ENCODE data around the gene CLEC1A. TPM values are rescaled to one million over a fixed set of nuclear protein-coding genes. Genes with fewer than 3 reads are reported as not detected.

CLEC1A gene
- total RNA-seq, 1 donor from 2014 or later, result 3.1 TPM

DNA sequence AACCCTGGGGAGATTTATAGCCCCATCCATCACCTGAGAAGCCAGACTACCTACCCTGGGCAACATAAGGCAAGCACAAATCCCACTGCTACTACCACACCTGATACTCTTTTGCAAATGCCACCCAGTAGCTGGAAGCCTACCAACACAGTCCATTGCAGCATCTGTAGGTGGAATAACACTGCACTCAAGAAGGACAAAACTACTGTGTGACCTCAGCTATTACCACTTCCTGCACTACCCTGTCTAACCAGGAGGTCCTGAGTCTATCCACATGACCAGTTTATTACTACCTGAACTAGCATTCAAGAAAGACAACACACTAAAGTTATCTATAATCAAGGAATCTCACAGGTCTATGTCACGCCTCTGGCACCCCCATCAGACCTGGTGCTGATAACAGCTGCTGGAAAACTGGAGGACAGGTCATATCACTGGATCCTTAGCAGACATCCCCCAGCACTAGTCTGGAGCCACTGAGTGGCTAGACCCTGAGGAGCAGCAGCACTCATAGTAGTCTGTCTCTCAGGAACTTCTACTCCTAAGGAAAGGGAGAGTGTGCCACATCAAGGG lies 2.9 kb upstream of the CLEC1A start:
- no peak for DNase-seq (ENCODE audit: low spot score)

DNA sequence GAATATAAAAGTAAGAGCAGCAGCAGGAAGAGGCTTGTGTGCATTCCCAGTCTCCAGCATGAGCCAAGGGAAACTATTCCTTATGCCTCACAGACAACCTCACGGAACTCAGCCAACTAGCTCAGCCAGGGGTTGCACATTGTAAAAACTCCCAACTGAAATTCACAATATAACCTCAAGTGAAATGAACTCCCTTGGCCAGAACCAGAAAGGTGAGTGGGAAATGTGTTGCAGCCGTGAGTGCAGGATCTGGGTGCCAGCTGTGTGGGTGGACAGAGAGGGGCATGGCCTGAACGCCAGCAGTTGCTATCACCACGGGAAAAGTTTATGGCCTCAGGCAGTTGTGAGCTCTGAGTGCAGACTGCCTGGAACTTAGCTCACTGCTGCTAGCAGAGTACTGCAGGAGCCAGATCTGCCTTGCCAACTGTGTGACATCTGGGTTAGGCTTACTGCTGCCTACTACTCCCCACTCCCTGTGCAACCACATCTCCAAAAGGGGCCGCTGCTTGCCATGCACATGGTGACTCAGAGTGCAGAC lies 2.3 kb upstream of the CLEC1A start:
- peak; percentile 73 for DNase-seq (ENCODE audit: low spot score)

DNA sequence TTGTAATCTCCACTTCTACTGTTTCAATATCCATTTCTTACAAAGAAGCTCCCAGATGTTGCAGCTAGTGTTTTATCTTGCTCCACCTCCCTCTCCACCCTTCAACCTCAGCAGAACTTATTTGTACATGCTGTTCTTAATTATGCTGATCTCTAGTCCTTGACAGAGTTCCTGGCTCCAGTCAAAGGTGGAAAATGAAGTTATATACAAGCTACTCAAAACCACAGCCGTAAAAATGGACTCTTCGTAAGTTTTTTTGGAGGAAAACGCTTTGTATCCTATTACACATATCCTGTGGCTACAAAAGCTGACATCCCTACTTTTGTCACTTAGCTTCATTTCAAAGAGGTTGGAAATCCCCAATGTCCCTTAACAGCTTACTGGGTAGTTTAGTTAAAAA lies 1.3 kb downstream of the CLEC1A start:
- DNase-seq (ENCODE audit: low spot score), result peak; percentile 14

DNA sequence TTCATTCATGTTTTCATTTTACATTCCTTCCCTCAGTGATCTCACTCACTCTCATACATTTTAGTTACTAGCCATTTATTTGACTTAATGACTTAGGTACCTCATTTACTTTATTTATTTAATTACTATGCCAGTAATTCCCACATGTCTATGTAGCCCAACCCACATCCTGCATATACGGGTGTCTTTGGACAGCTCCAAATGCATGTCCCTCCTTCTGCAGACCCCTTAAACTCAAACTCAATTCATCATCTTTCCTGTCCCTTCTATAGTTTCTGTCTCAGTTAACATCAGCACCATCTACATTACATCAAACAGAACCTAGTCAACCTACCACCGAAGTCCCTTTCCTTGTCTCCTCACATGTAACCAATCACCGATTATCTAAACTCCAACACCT lies 2.8 kb downstream of the CLEC1A start:
- DNase-seq (ENCODE audit: low spot score), result no peak

DNA sequence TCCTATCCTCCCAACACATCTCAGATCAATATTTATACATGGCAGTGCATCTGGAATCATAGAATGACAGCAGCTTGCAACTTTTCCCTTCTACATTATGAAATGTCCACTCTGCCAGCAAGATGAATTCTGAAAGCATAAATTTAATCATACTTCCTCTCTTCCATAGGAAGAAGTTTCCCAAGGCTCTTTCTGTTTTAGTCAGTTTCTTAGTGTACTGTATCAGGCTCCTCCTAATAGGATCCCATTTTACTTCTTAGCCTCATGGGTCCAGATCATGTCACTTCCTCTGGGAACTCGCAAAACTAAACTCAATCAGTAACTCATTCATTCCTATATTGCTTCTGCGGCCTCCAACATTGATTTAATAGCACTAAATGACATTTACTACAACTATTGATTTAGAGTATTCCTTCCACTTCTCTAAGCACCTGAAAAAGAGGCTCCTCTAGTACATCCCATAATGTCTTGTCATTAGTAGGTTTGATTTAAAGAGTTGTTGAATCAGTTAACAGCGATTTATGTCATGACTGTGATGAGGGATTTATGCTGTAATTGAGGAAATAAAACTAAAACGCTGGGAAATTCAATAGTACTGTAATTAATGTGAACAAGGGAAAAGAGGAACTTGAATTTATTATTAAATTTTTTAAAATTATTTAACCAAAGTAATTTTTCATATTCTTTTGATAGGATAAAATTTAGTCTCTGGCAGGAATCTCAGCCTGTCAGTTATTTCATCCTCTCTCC lies 4.0 kb downstream of the CLEC1A start:
- DNase-seq (ENCODE audit: low spot score), result no peak

DNA sequence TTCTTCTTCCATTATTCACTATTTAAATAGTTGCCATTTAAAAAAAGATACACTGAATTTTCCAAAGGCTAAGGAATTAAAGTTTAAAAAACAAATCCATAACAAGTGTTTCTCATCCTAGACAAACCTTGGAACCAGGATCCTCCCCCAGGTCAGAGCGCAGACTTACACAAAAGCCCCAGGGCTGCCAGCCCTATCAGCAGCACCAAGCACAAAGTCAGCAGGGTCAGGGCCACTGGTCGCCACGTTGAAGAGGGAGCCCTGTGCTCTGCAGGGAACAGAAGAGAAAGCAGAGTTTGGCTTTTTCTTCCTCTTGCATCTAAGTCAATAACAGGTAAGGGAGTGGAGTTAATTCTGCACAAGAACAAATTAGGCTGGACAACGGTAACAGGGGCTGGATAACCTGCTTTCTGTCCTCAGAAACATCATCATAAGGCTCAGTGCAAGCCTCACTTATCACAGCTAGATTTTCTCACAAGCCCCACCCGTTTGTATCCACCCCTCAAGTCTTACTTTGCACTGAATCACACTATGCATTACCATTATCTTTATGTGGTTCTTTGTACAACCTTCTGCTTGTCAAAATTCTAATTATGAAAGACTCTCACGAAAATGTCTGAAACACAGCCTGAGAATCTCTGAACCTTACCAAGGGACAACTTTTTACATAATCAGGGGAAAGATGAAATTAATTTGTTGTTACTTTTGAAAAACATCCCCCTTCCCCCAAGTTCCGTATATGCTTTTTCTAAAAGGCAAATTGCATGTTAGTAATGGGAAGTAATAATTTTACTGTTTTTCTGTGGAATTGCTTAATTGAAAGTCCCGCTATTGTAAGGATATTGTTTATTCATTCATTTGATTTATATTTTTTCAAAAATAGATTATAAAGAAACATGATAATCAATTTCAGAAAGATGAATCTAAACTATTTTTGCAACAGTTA lies 9.6 kb downstream of the CLEC1A start:
- DNase-seq (ENCODE audit: low spot score), result no peak

DNA sequence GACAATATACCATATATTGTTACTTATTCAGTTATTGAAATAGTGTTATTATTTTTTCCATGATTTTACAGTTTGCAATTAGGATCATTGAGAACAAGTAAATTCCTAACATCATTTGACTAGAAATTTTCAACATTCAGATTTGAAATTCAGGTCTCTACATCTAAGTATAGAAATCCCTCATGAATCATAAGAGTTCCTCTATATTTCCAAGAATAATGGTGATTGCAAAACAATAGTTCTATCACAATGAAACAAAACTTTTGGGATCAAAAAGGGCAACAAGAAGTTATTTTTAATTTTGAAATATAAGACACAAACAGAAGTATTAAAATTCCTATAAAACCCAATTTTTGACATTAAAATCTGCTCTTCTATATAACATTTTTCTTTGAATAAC lies 10.8 kb downstream of the CLEC1A start:
- DNase-seq (ENCODE audit: low spot score), result no peak

DNA sequence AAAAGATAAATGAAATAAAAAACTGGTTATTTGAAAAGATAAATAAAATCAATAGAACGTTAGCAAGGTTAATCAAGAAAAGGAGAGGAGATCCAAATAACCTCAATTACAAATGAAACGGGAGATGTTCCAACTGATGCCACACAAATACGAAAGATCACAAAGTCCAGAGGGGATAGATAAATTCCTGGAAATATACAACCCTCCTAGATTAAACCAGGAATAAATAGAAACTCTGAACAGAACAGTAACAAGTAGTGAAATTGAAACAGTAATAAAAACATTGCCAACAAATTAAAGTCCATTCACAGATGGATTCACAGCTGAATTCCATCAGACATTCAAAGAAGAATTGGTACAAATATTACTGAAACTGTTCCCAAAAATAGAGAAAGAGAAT lies 12.4 kb downstream of the CLEC1A start:
- no peak for DNase-seq (ENCODE audit: low spot score)

DNA sequence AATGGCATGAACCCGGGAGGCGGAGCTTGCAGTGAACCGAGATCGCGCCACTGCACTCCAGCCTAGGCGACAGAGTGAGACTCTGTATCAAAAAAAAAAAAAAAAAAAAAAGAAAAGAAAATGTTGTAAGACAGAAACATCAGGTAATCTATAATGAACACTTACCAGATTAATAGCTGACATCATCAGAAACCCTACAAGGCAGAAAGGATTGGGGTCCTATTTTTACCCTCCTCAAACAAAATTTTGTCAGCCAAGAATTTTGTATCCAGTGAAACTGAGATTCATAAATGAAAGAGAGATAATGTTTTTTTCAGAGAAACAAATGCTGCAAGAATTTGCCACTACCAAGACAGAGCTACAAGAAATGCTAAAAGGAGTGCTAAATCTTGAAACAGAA lies 14.1 kb downstream of the CLEC1A start:
- no peak for DNase-seq (ENCODE audit: low spot score)

DNA sequence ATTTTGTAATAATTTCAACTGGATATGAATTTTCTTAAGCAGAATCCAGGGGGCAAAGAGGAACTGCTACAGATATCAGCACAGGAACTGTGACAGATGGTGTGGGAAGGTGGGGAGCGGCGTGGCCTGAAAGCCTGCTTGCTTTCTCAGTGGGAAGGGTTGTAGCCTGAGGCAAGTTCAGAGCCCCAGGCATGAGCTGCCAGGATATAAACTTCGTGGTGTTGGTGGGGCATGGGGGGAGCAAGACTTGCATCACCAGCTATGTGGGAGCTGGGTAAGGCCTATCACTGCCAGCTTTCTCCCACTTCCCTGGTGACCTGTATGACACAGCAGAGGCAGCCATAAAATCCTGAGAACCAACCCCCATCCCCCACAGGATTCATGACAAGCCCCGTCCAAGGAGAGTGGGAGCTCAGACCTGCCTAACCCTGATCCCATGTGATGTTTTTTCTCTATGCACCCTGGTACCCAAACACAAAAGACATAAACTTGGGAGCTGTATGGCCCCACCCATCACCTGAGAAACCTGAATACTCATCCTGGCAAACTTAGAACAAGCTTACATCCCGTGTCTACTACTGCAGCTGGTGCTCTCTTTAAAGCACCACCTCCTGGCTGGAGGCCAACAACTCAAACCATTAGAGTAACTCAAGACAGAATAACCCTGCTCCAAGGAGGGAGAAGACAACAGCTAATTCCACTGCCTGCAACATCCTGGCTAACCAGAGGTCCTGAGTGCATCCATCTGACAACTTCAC lies 16.5 kb downstream of the CLEC1A start:
- DNase-seq (ENCODE audit: low spot score), result no peak

DNA sequence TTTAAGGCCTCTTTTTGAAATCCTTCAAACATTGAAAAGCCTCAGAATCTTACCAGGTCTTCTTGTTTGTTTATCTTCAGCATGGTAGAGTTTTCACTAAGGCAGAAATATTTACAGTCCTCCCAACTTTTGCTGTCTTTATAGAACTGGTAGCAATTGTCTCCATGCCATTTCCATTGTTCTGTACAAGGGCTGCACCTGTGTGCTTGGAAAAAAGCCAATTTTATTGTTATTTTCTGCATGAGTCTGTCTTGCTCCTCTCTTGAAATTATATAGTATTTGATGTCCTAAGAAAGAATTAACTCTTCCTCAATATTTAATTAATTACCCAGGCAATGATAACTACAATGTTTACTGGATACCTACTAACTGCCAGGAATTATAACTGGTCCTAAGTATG lies 23.3 kb downstream of the CLEC1A start:
- DNase-seq (ENCODE audit: low spot score), result no peak

DNA sequence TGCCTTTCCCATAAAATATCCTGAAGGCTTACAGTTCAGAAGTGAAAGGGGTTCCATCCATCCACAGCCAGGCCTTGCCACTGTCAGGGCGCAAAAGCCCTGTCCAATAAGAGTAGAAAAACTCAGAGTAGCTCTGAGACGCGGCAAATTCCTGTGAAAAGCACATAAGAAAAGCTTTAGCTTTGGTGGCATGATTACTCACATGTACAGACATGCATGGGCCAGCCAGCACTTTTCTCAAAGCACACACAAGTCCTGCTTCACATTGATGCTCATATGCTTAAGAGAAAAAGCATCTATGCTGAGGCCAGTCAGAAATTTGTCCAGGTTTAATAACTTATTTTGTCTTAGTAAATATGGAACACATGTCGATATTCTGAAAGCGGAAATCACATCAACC lies 25.5 kb downstream of the CLEC1A start:
- DNase-seq (ENCODE audit: low spot score), result peak; percentile 51

DNA sequence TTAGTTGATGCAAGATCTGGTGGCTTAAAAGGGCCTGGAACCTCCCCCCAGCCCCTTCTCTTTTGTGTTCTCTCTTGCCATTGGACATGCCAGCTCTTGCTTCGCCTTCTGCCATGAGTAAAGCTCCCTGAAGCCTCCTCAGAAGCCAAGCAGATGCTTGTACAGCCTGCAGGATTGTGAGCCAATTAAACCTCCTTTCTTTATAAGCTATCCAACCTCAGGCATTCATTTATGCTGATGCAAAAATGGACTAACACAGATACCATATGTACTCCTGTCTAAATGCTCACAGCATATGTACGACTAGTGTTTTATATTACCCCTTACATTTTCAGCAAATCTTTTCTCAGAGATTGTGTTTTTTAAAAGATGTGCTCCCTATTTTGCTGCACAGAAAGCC lies 26.7 kb downstream of the CLEC1A start:
- DNase-seq (ENCODE audit: low spot score), result no peak

DNA sequence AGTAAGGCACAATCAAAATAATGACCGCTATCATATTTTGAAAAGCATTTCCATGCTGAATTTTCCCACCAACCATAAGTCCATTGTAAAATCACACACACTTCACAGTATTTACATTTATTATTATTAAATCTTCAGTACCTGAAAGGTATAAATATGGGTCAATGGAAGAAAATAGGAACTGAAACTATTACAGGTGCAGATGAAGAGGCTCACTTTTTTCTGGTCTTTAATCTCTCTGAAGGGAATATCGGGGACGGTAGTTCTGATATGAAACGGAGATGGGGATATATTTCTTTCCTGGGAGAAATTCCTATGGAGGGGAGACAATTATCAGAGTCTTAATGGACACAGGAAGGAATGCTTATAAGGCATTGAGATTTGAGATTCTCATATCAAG lies 28.4 kb downstream of the CLEC1A start:
- DNase-seq (ENCODE audit: low spot score), result no peak

DNA sequence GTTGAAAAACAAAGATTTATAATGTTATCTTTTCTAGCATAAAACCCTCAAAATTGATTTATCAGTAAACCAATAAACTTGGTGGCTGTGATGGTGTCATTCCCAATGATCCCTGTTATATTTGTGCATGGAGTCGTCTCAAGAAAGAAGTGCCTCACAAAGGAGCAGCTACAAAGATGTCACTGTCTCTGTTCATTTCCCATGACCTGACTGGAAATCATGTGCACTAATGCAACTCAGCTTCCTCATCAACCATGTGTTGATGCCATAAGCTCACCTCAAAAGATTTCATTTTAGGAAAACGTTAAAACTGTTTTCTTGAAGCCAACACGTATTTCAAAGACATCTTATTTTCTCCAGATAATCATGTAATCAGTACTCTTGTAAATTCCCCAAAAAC lies 28.8 kb downstream of the CLEC1A start:
- DNase-seq (ENCODE audit: low spot score), result no peak

DNA sequence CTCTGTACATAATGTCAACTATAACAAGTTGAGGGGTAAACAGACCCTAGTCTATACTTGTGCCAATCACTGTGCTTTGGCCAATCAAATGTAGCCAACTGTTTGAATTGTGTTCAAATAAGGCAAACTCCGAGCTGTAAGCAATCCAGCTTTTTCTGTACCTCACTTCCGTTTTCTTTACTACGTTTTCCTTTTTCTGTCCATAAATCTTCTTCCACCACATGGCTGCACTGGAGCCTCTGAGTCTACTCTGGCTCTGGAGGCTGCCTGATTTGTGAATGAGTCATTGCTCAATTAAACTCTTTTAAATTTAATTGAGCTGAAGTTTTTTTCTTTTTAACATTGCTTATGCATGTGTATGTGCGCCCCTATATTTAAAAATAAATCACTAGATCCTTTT lies 29.7 kb downstream of the CLEC1A start:
- DNase-seq (ENCODE audit: low spot score), result peak; percentile 59

DNA sequence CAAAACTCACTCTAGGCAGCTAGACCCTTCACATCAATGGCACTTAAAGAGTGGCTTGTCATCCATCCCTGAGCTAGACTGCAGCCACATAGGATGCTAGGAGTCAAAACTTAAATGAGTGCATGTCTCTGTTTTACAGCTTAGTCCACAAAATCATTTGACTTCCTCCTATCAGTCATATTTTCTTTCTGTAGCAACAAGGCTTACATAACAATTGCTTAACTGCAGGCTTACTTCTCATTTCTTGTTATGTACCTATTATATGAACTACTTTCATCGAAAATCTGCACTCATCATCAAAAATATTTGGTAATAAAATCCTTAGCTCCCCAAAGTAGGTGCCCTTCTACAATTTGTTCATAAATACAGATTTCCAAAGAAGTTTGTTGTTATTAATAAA lies 30.1 kb downstream of the CLEC1A start:
- peak; percentile 38 for DNase-seq (ENCODE audit: low spot score)

DNA sequence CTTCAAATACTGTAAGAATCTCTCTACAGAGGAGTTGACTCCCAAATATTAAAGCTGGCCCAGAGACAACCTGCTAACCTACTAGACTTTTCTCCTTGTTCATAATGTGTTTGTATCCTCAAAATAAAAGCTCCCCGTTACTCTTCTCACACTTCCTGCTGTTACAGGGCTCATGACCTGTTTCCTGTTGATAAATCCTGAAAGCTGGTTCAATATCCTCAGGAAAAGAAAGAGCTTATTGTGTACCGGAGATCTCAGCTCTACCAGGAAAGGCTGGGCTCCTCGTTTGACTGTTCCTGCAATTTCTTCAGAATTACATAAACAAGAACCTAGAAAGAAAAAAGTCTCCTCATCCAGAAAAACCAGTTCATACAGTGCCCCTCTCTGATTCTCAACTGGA lies 30.8 kb downstream of the CLEC1A start:
- DNase-seq (ENCODE audit: low spot score), result peak; percentile 54

DNA sequence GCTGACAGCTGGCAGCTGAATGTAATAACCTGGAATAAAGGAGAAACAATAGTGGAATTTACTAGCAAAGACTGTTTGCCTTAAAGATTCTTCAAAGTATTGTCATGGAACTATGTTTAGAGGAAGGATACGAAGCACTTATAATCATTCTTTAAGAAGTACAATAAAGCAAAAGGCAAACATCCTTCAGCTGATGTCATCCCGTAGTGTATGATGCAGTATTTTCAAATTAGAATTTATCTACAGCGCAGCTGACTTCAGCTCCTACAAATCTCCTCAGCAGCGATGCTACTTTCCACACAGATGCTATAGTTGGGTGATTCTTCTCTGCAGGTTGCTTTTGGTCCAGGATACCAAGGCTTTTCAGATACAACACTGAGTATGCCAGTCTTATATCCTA lies 31.5 kb downstream of the CLEC1A start:
- DNase-seq (ENCODE audit: low spot score), result no peak

DNA sequence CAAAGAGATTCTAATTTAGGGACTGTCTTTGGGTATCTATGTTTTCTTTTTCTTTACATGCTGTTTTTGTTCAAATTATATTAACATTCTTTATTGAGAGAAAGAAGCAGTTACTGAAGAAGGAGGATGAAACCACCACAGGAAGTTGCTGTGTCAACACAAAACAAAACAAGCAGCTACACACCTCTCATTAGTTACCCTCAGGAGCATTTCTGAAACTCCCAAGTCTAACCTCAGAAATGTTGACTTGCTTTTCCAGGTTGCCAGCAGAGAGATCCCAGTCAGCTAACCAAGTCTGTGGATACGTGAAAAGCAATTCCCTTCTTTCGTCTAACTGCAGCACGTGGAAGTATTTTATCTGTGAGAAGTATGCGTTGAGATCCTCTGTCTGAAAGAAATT lies 33.5 kb downstream of the CLEC1A start:
- DNase-seq (ENCODE audit: low spot score), result no peak

DNA sequence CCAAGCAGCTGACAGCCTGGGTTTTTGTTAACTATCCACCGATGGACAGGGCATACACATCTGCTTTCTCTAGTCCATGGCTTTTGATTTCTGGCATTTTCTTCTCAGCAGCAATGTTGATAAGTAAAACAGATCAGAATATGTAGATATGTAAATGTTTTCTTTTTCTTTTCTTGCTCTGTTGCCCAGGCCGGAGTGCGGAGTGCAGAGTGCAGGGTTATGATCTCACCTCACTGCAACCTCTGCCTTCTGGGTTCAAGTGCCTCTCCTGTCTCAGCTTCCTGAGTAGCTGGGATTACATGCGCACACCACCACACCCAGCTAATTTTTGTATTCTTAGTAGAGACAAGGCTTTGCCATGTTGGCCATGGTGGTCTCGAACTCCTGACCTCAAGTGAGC lies 40.4 kb downstream of the CLEC1A start:
- no peak for DNase-seq (ENCODE audit: low spot score)
